ENCODE data around the gene LAD1. TPM values are rescaled to one million over a fixed set of nuclear protein-coding genes. Genes with fewer than 3 reads are reported as not detected.

The LAD1 gene
- total and polyA plus RNA-seq, 2 donors = 12.6 to 14.6 TPM

DNA sequence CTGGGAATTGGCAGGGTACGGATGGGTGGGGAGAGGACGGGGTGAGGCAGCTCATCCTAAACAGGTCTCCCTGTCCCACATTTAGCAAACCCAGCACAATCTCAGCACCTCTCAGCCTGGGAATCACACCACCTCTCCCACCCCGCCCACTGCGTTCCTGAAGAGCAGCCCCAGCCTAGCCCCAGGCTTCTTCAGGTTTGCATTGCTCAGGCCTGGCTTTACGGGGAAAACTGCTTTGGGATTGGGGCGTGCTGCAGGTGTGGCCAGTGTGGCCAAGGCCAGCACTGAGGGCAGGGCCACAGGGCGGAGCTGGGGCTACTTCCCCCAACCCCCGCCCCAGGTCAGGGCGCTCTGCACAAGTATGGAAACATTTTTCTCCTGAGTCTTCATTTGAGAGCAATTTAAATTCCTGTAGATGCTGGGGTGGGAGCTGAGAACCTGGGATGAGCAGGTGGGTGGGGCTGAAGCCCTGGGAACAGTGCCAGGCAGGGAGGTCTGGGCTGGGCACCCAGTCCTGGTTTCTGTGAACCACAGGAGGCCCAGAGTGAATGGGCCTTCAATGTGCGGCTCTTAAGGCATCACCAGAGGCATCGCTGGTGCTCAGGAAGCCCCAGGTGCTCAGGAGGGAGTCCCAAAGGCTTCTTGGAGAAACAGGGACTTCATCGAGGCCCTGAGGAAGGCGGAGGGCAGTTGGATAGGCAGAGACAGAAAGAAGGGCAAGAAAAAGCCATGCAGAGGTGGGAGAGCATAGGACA is 45.8 kb downstream of the LAD1 start:
- no peak for DNase-seq (ENCODE audit: extremely low spot score)
- 78% methylated on average over 13 of the region's 13 CpGs for WGBS
- H3K36me3 ChIP-seq (ENCODE audit: insufficient read depth) = no peaks in the 10 kb centered on the region
- H3K4me1 ChIP-seq (ENCODE audit: insufficient read depth) = no peaks in the 10 kb centered on the region
- no peak overlapping the region for H3K27ac ChIP-seq (ENCODE audit: low read depth)
- no peak overlapping the region for H3K4me3 ChIP-seq (ENCODE audit: low read depth, low read length)

DNA sequence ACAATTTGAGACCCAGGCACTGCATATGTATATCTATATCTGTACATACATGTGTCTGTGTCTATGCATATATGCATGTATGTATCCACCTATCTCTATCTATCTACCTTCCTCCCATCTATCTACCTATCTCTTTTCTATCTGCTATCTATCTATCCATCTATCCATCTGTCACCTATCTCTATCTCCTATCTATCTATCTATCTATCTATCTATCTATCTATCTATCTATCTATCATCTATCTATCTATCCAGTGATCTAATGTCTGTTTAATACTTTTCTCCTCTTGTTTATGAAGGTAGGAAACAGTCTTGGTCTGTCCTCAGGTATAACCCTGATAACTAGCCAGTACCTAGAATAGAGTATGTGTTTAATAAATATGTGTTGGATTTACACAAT is 47.5 kb downstream of the LAD1 start:
- no peak for DNase-seq (ENCODE audit: extremely low spot score)
- Histone ChIP-seq H3K4me3 (ENCODE audit: low read depth, low read length) (no peak overlapping the region), H3K27ac (ENCODE audit: low read depth) (no peak overlapping the region), H3K4me1 (ENCODE audit: insufficient read depth) (no peaks in the 10 kb centered on the region), H3K36me3 (ENCODE audit: insufficient read depth) (no peaks in the 10 kb centered on the region)

DNA sequence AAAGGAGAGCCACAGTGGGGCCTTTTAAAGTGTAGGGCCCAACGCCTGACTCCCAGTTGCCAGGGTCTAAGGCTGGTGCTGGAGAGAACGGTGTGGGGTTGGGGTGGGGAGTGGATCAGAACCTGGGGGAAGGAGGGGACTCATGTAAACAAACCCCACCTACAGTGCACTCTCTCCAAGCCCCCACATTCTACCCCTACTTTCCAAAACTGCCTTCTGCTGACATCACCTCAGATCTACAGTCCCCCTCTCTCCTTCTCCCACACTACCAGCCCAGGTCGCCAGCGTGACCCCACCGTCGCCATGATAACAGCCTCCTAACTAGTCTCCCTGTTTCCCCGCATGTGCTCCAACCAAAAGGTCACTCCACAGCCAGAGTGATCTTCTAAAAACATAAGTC is 48.2 kb downstream of the LAD1 start:
- no peak for DNase-seq (ENCODE audit: extremely low spot score)
- WGBS = 68% methylated on average over 7 of the region's 7 CpGs
- Histone ChIP-seq H3K36me3 (ENCODE audit: insufficient read depth) (no peaks in the 10 kb centered on the region), H3K27ac (ENCODE audit: low read depth) (no peak overlapping the region), H3K4me1 (ENCODE audit: insufficient read depth) (no peaks in the 10 kb centered on the region), H3K4me3 (ENCODE audit: low read depth, low read length) (no peak overlapping the region)

DNA sequence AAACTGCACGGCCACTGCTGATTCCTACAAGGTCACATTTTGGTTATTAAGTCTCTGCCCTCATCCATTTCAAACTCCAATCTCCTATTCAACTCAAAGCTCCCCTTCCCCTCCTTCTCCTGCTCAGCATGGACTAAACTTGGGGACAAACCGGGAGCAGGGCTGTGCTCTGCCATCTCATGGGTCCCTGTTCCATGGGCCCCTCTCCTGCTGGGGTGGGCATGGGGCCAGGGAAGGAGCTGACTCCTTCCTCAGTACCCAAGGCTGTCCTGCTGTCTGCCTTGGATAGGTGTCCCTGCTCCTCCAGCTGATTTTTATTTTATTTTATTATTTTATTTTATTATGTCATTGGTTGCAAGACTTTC is 48.8 kb downstream of the LAD1 start:
- H3K36me3 ChIP-seq (ENCODE audit: insufficient read depth) = no peaks in the 10 kb centered on the region
- no peak overlapping the region for H3K4me3 ChIP-seq (ENCODE audit: low read depth, low read length)
- H3K4me1 ChIP-seq (ENCODE audit: insufficient read depth) = no peaks in the 10 kb centered on the region
- 75% methylated on average over 2 of the region's 2 CpGs for WGBS
- no peak for DNase-seq (ENCODE audit: extremely low spot score)
- no peak overlapping the region for H3K27ac ChIP-seq (ENCODE audit: low read depth)

DNA sequence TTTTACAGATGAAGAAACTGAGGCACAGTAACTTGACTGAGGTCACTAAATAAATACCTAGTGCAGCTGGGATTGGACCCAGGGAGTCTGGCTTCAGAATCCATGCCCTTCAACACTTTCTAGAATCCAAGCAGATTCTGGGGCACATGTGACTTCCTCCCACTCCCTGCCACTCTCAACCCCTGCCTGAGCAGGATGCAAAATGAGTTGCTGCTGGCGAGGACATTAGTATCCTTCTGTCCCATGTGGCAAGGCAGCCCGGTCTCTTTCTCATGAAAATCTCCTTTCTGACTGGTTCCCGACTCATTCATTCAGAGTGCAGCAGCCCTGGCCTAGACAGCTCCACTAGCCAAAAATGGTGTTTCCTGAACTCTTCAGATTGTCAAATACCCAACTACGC is 50.0 kb downstream of the LAD1 start:
- no peak overlapping the region for H3K4me3 ChIP-seq (ENCODE audit: low read depth, low read length)
- H3K36me3 ChIP-seq (ENCODE audit: insufficient read depth) = no peaks in the 10 kb centered on the region
- H3K27ac ChIP-seq (ENCODE audit: low read depth) = no peak overlapping the region
- H3K4me1 ChIP-seq (ENCODE audit: insufficient read depth) = no peaks in the 10 kb centered on the region
- DNase-seq (ENCODE audit: extremely low spot score) = no peak
- 80% methylated on average over 4 of the region's 4 CpGs for WGBS

DNA sequence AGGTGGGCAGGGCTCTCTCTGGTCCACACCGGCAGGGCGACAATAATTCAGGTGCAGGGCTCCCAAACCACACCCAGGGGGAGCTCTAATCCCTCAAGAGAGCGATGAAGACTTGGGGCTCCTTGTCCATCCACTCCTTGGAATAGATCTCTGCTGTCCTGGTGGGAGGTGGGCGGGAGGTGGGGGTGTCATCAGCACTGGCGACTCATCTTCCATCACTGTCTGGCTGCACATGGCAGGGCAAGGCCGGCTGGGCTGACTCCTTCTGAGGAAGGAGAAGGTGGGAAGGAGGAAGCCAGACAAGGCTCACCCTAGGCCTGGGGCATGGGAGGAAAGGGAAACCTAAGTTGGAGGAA is 50.9 kb downstream of the LAD1 start:
- Histone ChIP-seq H3K4me1 (ENCODE audit: insufficient read depth) (no peaks in the 10 kb centered on the region), H3K4me3 (ENCODE audit: low read depth, low read length) (no peak overlapping the region), H3K27ac (ENCODE audit: low read depth) (no peak overlapping the region), H3K36me3 (ENCODE audit: insufficient read depth) (no peaks in the 10 kb centered on the region)
- DNase-seq (ENCODE audit: extremely low spot score) = no peak
- 23% methylated on average over 6 of the region's 6 CpGs for WGBS

DNA sequence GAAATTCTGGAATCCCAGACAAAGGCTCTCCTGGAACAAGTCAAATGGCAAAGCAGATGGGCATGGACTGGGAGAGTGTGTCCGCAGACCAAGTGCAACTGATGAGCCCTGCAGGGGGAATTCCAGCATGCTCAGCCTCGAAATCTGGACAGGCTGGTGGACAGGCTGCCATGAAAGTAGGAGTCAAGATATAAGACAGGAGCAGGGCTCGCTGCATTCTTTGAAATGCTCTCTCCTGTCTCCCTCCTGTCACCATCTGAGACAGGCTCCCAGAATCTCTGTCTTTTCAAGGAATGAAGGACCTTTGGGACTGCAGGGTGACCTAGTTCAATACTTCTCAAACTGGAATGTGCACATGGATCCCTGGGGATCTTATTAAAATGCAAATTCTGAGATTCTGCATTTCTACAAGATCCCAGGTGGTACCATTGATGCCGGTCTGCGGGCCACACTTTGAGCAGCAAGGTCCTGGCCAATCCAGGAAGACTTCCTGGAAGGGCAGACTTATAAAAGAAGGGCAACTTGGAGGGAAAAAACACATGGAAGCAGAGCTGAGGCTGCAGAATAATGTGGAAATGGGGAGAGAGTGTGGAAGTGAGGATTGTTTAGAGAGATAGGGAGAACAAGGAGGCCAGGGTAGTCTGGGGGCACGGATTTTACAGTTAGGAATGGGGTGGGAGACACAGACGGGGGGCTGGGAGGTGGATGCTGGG is 51.5 kb downstream of the LAD1 start:
- no peaks in the 10 kb centered on the region for H3K36me3 ChIP-seq (ENCODE audit: insufficient read depth)
- no peak overlapping the region for H3K4me3 ChIP-seq (ENCODE audit: low read depth, low read length)
- DNase-seq (ENCODE audit: extremely low spot score) = no peak
- no peaks in the 10 kb centered on the region for H3K4me1 ChIP-seq (ENCODE audit: insufficient read depth)
- 33% methylated on average over 7 of the region's 7 CpGs for WGBS
- H3K27ac ChIP-seq (ENCODE audit: low read depth) = no peak overlapping the region

DNA sequence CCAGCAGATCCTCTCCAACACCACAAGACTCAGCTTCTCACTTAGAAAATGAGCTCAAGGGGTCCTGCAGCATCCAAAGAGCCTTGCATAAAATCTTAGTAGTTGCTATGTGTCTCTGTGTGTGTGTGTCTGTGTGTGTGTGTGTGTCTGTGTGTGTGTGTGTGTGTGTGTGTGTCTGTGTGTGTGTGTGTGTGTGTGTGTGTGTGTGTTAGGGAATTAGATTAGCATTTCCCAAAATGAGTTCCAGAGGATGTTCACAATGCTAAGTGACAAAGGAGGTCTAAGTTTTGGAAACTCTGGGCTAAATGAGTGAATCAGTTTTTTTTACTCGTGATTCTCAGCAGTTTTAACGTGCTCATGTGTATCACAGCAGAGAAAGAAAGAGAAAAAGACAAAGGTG is 52.1 kb downstream of the LAD1 start:
- Histone ChIP-seq H3K4me3 (ENCODE audit: low read depth, low read length) (no peak overlapping the region), H3K36me3 (ENCODE audit: insufficient read depth) (no peaks in the 10 kb centered on the region), H3K4me1 (ENCODE audit: insufficient read depth) (no peaks in the 10 kb centered on the region), H3K27ac (ENCODE audit: low read depth) (no peak overlapping the region)
- 38% methylated on average over 2 of the region's 2 CpGs for WGBS
- DNase-seq (ENCODE audit: extremely low spot score) = no peak

DNA sequence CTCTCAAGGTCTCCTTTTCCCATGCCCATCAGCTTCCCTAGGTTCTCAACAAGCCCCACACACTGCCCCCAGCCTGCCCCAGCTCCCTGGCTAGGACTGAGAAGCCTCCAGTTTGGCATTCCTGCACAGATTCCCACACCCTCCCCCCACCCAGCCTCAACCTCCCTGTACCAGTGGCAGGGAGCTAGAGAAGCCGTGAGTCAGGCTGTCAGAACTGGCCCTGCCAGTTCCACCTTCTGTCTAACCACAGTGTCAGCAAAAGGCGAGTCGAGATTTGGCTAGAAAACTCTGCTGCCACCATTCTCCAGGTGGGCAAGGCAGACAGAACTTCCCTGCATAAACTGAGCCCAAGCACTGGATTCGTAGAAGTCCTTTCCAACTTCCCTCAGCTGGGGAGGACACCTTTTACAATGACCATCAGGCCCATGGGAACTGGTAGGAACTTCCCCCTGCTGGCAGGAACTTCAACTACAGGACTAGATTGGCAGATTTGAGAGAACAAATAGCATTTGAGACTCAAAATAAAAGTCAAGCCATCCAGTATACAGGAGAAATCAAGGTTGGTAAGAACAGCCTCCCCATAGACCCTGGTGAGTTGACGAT is 52.7 kb downstream of the LAD1 start:
- Histone ChIP-seq H3K36me3 (ENCODE audit: insufficient read depth) (no peaks in the 10 kb centered on the region), H3K4me1 (ENCODE audit: insufficient read depth) (no peaks in the 10 kb centered on the region), H3K27ac (ENCODE audit: low read depth) (no peak overlapping the region), H3K4me3 (ENCODE audit: low read depth, low read length) (no peak overlapping the region)
- DNase-seq (ENCODE audit: extremely low spot score) = no peak
- 63% methylated on average over 5 of the region's 5 CpGs for WGBS

DNA sequence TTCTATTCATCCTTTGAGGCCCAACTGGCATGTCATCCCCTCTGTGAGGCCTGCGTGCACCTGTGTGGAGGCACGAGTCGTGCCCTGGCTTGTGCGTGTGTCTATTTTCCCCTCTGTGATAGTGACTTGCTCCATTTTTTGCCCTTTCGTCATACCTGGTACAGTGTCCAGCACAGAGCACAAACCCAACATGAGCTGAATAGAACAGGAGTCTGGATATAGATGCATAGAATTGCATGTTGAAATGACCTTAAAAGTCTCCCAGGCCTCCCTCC is 54.1 kb downstream of the LAD1 start:
- WGBS = 87% methylated on average over 5 of the region's 5 CpGs
- no peaks in the 10 kb centered on the region for H3K4me1 ChIP-seq (ENCODE audit: insufficient read depth)
- no peaks in the 10 kb centered on the region for H3K36me3 ChIP-seq (ENCODE audit: insufficient read depth)
- DNase-seq (ENCODE audit: extremely low spot score) = no peak
- no peak overlapping the region for H3K27ac ChIP-seq (ENCODE audit: low read depth)
- no peak overlapping the region for H3K4me3 ChIP-seq (ENCODE audit: low read depth, low read length)

DNA sequence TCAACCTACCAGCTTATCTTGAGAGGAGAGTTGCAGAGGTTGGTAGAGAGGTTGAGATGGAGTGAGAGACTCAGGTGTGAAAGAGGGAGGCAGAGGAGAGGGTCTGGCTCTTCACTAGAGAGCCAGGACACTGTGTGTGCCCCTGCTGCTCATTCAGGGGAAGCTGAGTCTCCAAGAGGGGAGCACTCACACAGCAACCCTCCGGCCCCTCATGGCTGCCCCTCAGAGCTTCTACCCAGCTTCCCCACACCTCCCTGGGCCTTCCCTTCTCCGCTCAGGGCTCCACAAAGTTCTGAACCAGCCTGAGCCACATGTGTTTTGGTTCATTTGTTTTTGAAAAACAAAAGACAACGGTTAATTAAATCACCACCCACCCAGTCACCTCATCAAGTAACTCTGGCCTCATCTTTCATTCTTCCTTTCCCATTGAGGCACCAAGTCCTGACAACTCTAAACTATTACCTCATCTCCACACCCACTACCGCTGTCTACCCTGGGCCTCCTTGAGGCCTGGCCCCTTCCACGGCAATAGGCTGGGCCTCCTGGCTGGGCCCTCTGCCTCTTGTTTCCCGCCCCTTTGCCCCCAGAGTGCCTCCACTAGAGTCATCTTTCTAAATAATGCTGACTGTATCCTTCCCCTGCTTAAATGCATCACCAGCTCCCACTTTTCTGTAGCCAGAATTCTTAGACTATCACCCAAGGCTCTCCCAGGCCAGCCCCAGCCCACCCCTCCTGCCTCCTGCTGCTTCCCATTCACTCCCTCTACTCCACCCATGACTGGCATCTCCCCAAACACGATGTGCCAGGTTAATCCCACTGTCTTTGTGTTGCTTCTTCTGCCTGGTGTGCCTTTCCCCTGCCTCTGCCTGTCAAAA is 54.7 kb downstream of the LAD1 start:
- 79% methylated on average over 7 of the region's 7 CpGs for WGBS
- no peak for DNase-seq (ENCODE audit: extremely low spot score)
- no peak overlapping the region for H3K4me3 ChIP-seq (ENCODE audit: low read depth, low read length)
- no peaks in the 10 kb centered on the region for H3K36me3 ChIP-seq (ENCODE audit: insufficient read depth)
- H3K27ac ChIP-seq (ENCODE audit: low read depth) = no peak overlapping the region
- no peaks in the 10 kb centered on the region for H3K4me1 ChIP-seq (ENCODE audit: insufficient read depth)

DNA sequence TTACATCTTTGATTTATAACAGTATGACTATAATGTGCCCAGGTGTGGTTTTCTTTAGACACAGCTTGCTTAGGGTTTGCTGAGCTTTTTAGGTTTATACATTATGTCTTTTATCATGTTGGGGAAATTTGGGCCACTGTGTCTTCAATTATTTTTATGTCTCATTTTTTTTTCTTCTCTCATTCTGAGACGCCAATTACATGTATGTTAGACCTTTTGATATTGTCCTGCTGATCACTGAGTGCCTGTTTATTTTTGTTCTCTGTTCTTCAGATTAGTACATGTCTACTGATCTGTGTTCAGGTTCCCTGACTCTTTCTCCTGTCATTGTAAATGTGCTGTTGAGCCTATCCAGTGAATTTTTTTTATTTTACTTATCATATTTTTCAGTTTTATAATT is 57.7 kb downstream of the LAD1 start:
- no peaks in the 10 kb centered on the region for H3K36me3 ChIP-seq (ENCODE audit: insufficient read depth)
- 89% methylated on average over 1 of the region's 1 CpG for WGBS
- no peak overlapping the region for H3K4me3 ChIP-seq (ENCODE audit: low read depth, low read length)
- H3K4me1 ChIP-seq (ENCODE audit: insufficient read depth) = no peaks in the 10 kb centered on the region
- no peak for DNase-seq (ENCODE audit: extremely low spot score)
- no peak overlapping the region for H3K27ac ChIP-seq (ENCODE audit: low read depth)

DNA sequence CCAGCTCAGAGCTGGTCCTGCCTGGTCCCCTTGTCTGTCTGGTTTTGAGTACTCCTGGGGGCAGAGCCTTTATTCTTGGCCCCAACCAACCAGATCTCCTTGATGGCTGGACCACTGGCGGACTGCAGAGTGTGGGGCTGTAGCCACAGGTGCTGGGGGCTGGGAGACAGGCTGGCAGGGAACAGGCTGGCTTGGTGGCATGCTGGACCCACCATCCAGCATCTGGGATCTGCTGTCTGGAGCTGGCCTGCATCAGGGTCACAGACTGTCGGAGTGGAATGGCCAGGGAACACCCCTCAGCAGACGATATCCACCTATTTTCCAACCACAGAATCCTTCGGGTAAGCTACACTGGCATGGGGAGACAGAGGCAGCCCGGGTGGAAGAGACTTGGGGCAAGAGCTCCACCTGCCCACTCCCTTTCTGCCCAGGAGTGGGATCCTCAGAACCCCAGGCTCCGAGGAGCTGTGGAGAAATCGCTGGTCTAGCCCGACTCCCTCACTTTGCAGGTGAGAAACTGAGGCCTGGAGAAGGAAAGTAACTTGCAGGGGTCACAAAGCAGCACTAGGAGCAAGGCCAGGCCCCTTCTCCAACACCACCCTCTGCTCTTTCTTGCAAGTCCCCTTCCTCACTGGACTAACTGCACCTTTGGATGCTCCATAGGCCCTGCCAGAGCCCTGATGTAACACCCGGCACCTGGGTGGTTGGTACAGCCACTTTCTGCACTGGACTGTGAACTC is 62.2 kb downstream of the LAD1 start:
- no peaks in the 10 kb centered on the region for H3K4me1 ChIP-seq (ENCODE audit: insufficient read depth)
- H3K36me3 ChIP-seq (ENCODE audit: insufficient read depth) = no peaks in the 10 kb centered on the region
- no peak overlapping the region for H3K27ac ChIP-seq (ENCODE audit: low read depth)
- no peak overlapping the region for H3K4me3 ChIP-seq (ENCODE audit: low read depth, low read length)
- no peak for DNase-seq (ENCODE audit: extremely low spot score)
- 90% methylated on average over 9 of the region's 9 CpGs for WGBS

Measured in urinary bladder (tissue), 4 donors.